SK-N-SH treated with all-trans-retinoic acid at 6 μM for 48 hours (cell line): ENCODE data around the gene NSUN2.

Experiments
- ATAC-seq: fragments of 200-7000 bp; cut with Tn5 transposase; 3 replicates; pipeline ENCODE4 v1.9.1; 2020; ENCODE audit warnings: mild to moderate bottlenecking, moderate library complexity
- ARNTL ChIP-seq: fragments of 450-650 bp; formaldehyde crosslinking; IDR thresholded peaks from 2 replicates; pipeline ENCODE4 v1.5.0; 2020; ENCODE audit warnings: low read depth, mild to moderate bottlenecking, moderate library complexity, borderline replicate concordance
- BACH2 ChIP-seq: fragments of 250-450 bp; sonication (Bioruptor Pico); IDR thresholded peaks from 2 replicates; pipeline ENCODE4 v1.9.0; 2021; ENCODE audit warnings: mild to moderate bottlenecking, borderline replicate concordance
- CREB5 ChIP-seq: fragments of 250-450 bp; sonication (Bioruptor Pico); IDR thresholded peaks from 2 replicates; pipeline ENCODE4 v1.5.1; 2020; ENCODE audit warnings: low read depth, mild to moderate bottlenecking, moderate library complexity
- CSDC2 ChIP-seq: fragments of 250-450 bp; sonication (Bioruptor Pico); IDR thresholded peaks from 2 replicates; pipeline ENCODE4 v1.5.0; 2020; ENCODE audit warnings: mild to moderate bottlenecking, moderate library complexity
- CSRNP3 ChIP-seq: fragments of 250-450 bp; sonication (Bioruptor Pico); IDR thresholded peaks from 2 replicates; pipeline ENCODE4 v1.5.1; 2021; ENCODE audit warnings: mild to moderate bottlenecking, moderate library complexity
- GLIS3 ChIP-seq: fragments of 250-450 bp; sonication (Bioruptor Pico); IDR thresholded peaks from 2 replicates; pipeline ENCODE4 v1.5.0; 2020; ENCODE audit warnings: mild to moderate bottlenecking, moderate library complexity
- ISL1 ChIP-seq: fragments of 250-450 bp; sonication (Bioruptor Pico); IDR thresholded peaks from 2 replicates; pipeline ENCODE4 v2.1.2; 2022; ENCODE audit warnings: mild to moderate bottlenecking, moderate library complexity
- OSR1 ChIP-seq: fragments of 250-450 bp; sonication (Bioruptor Pico); IDR thresholded peaks from 2 replicates; pipeline ENCODE4 v1.8.0; 2022; ENCODE audit warnings: moderate library complexity, mild to moderate bottlenecking, inconsistent platforms
- PATZ1 ChIP-seq: fragments of 250-450 bp; sonication (Bioruptor Pico); IDR thresholded peaks from 2 replicates; pipeline ENCODE4 v1.8.0; 2020; ENCODE audit warnings: mild to moderate bottlenecking, moderate library complexity, borderline replicate concordance
- POU6F1 ChIP-seq: fragments of 250-450 bp; sonication (Bioruptor Pico); IDR thresholded peaks from 2 replicates; pipeline ENCODE4 v1.8.0; 2021; ENCODE audit warnings: low read depth, mild to moderate bottlenecking, moderate library complexity, borderline replicate concordance
- PPARA ChIP-seq: fragments of 250-450 bp; sonication (Bioruptor Pico); IDR thresholded peaks from 2 replicates; pipeline ENCODE4 v1.5.0; 2020; ENCODE audit warnings: mild to moderate bottlenecking, borderline replicate concordance
- RARB ChIP-seq: fragments of 250-450 bp; sonication (Bioruptor Pico); IDR thresholded peaks from 2 replicates; pipeline ENCODE4 v1.8.0; 2021; ENCODE audit warnings: mild to moderate bottlenecking, moderate library complexity
- TCF4 ChIP-seq: fragments of 250-450 bp; sonication (Bioruptor Pico); IDR thresholded peaks from 2 replicates; pipeline ENCODE4 v1.8.0; 2021; ENCODE audit warnings: mild to moderate bottlenecking, moderate library complexity, borderline replicate concordance
- TOX ChIP-seq: fragments of 250-450 bp; sonication (Bioruptor Pico); IDR thresholded peaks from 2 replicates; pipeline ENCODE4 v1.8.0; 2021; ENCODE audit warnings: mild to moderate bottlenecking, moderate library complexity, borderline replicate concordance
- ZC3H10 ChIP-seq: fragments of 250-450 bp; sonication (Bioruptor Pico); IDR thresholded peaks from 2 replicates; pipeline ENCODE4 v1.5.1; 2021; ENCODE audit warnings: mild to moderate bottlenecking, moderate library complexity
- ZFP30 ChIP-seq: fragments of 450-650 bp; formaldehyde crosslinking; IDR thresholded peaks from 2 replicates; pipeline ENCODE4 v1.5.0; 2022; ENCODE audit warnings: mild to moderate bottlenecking, moderate library complexity
- ZNF70 ChIP-seq: fragments of 450-650 bp; formaldehyde crosslinking; IDR thresholded peaks from 2 replicates; pipeline ENCODE4 v1.5.0; 2020; ENCODE audit warnings: mild to moderate bottlenecking, moderate library complexity
- ZNF8 ChIP-seq: fragments of 450-650 bp; formaldehyde crosslinking; IDR thresholded peaks from 2 replicates; pipeline ENCODE4 v1.5.0; 2020; ENCODE audit warnings: mild to moderate bottlenecking, moderate library complexity

Gene NSUN2

GRCh38 chr5:6594066-6594465, 38.8 kb downstream of the NSUN2 start:
- TF ChIP-seq OSR1 (CRISPR knock-in tag): no peak
- TF ChIP-seq RARB (CRISPR knock-in tag): no peak
- no peak for TF ChIP-seq CREB5 (CRISPR knock-in tag)
- no peak for TF ChIP-seq BACH2
- no peak for TF ChIP-seq ZNF8 (CRISPR knock-in tag)
- TF ChIP-seq ZC3H10: no peak
- TF ChIP-seq PATZ1 (CRISPR knock-in tag): no peak
- TF ChIP-seq POU6F1: no peak
- no peak for TF ChIP-seq PPARA (CRISPR knock-in tag)
- no peak for TF ChIP-seq GLIS3 (CRISPR knock-in tag)
- TF ChIP-seq CSRNP3 (CRISPR knock-in tag): no peak
- TF ChIP-seq TOX (CRISPR knock-in tag): no peak
- TF ChIP-seq ISL1 (CRISPR knock-in tag): no peak
- TF ChIP-seq ARNTL (CRISPR knock-in tag): no peak
- no peak for ATAC-seq

- TF ChIP-seq TOX (CRISPR knock-in tag): no peak
- no peak for TF ChIP-seq TCF4 (CRISPR knock-in tag)
- no peak for TF ChIP-seq OSR1 (CRISPR knock-in tag)
- TF ChIP-seq PATZ1 (CRISPR knock-in tag): no peak
- no peak for TF ChIP-seq CSDC2 (CRISPR knock-in tag)
- no peak for TF ChIP-seq ARNTL (CRISPR knock-in tag)
- TF ChIP-seq CSRNP3 (CRISPR knock-in tag): no peak
- no peak for ATAC-seq
Observed at GRCh38 chr5:6593148-6594016, 39.5 kb downstream of the NSUN2 start.

GRCh38 chr5:6592601-6593000, 40.2 kb downstream of the NSUN2 start:
- TF ChIP-seq POU6F1 (no peak), PATZ1 (CRISPR knock-in tag) (no peak), CREB5 (CRISPR knock-in tag) (no peak), ZFP30 (no peak), GLIS3 (CRISPR knock-in tag) (no peak), ZC3H10 (no peak), ISL1 (CRISPR knock-in tag) (no peak), ZNF70 (no peak), TOX (CRISPR knock-in tag) (no peak)
- TF ChIP-seq, all 23 proteins: peak for 0

More at GRCh38 chr5:6592601-6593000, 40.2 kb downstream of the NSUN2 start:
- no peak for ATAC-seq
